Smooth muscle cell of the brain vasculature (primary cell): Measurements from ENCODE around the gene TNFAIP8L3.
"Not testable (repeated sequence)": the region's sequence is repeated elsewhere in the genome, so short reads cannot be mapped to it uniquely, and the experiment has no call there.

Experiments used
- DNase-seq: peaks from one replicate; pipeline ENCODE4 v3.0.0-alpha.2; 2012; ENCODE audit warnings: low read depth, low spot score

The TNFAIP8L3 gene

GRCh38 chr15:51060030-51060673 lies 34.6 kb downstream of the TNFAIP8L3 start:
- DNase-seq = no peak

GRCh38 chr15:51054535-51054934 lies 40.2 kb downstream of the TNFAIP8L3 start:
- no peak for DNase-seq

DNA sequence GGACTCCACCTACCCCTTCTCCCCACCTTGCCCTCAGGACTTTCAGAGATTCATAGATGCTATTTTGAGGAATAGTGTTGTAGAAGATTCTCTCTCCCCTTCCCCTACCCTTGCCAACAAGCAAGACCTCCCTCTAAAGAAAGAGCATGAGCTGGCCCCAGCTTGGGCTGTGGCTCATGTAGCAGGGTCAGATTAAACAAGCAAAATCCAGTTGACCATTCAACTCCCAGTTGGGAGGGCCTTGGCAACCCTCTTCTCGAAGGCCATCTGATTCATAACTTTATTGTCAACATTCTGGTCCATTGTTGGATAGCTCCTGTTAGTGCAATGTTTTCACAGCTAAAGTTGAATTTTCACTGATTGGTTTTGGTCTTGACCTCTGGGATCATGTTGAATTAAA lies 41.1 kb downstream of the TNFAIP8L3 start:
- no peak for DNase-seq

DNA sequence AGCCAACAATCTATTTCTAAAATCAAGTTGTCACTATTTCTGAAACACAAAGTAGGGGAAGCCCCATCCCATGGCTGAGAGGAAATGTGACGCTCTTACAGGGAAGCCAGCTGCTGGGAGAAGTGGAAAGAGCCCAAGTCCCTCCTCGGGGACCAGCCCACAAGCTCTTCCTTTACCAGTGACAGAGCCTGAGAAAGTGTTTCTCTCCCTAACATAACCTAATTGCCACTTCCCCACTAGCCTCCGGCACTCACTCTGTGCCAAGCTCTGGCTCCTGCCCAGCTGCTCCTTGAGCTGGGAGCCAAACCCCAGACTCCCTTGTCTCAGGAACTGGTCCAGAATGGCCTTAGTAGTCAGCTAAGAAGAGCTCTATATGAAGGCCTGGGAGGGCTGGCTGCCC lies 42.9 kb downstream of the TNFAIP8L3 start:
- no peak for DNase-seq

DNA sequence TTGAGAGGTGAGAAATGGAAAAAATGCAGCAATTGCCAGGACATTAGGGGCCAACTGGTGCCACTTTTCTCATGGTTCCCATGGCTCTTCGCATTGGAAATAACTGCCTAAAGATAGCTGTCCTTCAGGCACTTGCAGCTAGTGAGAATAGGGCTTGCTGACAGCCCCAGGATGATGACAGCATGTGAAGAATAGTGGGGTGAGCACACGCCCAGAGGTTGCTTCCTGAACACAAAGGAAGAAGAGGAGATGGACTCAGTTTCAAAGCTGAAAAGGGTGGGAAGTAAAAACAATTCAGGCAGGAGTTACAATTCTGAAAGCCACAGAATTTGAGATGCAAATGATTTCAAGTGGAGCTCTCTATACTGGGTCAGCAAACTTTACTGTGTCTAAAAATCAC lies 45.6 kb downstream of the TNFAIP8L3 start:
- DNase-seq = no peak

DNA sequence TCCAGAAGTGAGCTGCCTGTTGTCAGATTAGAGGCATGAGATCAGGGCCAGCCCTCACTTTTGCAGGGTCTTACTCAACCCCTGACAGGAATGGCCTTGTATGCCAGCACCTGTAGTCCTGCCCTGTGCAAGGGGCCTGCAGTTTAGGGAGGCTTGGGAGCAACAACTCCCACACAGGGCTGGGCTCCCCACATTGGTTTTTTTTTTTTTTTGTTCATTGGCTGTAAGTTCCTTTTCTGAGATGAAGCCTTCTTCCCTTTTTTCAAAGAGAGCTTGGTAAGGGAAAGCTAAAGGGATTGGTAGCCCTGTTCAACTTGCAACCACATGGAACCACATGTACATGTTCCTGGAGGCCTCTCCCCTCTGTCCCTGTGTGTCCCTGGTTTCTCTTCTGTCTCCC lies 46.4 kb downstream of the TNFAIP8L3 start:
- DNase-seq = no peak

DNA sequence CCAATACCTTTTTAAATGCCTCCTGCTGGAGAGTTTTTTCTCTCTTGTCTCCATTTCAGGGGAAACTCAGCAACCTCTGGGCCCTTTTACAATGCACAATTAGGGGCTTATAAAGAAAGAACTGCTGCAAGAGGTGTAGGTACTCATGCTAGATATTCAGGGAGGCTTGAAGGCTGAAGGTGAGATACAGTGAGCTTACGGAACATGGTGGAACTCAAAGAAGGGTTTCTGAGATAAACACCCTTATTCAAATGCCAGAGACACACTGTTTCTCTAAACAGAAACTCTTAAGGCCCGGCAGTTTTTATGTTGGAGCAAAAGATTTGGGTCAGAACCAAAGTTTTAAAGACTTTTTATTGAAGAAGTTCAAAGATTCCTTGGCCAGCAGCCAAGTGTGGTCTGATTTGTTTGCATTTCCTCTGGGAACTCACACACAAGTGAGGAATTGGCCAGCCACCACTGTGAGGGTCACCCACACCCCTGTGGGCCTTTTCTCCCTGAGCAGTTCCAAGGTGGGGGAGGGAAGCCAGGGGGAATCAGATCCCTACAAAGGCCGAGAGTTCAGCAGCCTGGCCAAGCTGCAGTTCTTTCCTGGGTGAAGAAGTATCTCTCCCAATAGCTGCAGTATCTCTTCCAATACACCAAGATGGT lies 47.8 kb downstream of the TNFAIP8L3 start:
- DNase-seq = peak; percentile 54

DNA sequence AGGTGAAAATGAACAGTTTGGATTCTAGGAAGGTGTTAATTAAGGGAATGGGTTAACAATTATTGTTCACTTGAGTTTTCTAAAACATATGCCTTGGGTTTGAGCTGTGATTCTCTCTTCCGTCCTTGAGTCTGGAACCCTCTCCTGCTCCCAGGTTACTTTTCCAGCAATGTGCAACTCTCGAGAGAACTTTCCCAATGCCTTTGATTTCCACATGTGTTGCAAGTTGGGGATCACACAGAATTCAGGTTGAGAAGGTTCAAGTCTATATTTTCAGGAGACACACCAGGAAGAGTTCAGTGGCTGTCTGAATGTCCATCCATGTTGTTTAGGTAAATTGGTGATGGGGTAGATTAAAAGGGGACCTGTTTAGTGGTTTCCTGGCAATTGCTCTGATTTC lies 48.7 kb downstream of the TNFAIP8L3 start:
- DNase-seq = no peak

DNA sequence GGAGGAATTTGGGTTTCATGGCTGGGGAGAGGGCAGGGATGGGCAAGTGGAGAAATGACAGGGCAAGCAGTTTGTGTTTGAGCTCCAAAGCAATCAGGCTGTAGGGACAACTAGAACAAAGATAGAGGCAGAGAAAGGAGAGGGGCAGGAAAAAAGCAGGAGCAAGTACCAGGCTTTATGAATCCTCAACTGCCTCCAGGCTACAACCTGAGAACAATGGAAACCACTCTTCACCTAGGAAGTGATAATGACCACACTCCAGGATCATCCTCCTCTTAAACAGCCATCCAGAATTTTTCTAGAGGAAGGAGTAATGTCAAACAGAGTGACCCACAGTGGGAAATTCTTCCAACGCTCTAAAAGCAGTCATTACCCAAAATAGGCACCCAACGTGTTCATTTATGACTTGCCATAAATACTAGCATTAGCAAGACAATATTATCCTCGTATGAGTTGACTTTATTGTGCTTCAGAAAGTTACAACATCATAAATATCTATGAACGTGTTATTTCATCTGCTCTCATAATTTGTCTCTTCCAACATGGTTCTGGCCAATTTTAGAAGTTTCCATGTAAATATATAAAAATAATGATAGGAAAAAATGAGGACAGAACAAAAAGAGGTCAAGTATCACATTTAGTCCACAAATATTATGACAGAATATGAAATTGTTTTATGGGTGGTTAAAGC lies 50.5 kb downstream of the TNFAIP8L3 start:
- no peak for DNase-seq

DNA sequence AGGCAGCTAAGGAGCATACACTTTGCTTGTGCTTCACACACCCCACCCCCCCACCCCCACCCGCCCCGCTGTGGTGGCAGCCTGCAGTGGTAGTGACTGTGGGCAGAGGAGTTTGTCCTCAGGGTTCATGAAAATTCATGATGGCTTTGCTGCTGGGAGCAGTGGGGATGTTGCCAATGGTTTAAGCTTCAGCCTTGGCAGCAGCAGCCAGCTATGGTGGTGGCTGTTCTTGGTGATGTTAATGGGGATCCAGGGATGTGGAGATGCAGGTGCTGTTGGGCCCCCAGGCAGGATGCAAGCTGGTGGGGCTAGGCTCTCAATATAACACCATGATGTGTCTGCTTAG lies 55.8 kb downstream of the TNFAIP8L3 start:
- DNase-seq = no peak

GRCh38 chr15:51038162-51038973 lies 56.3 kb downstream of the TNFAIP8L3 start:
- DNase-seq = no peak

GRCh38 chr15:51037474-51037873 lies 57.2 kb downstream of the TNFAIP8L3 start:
- DNase-seq = not testable (repeated sequence)

DNA sequence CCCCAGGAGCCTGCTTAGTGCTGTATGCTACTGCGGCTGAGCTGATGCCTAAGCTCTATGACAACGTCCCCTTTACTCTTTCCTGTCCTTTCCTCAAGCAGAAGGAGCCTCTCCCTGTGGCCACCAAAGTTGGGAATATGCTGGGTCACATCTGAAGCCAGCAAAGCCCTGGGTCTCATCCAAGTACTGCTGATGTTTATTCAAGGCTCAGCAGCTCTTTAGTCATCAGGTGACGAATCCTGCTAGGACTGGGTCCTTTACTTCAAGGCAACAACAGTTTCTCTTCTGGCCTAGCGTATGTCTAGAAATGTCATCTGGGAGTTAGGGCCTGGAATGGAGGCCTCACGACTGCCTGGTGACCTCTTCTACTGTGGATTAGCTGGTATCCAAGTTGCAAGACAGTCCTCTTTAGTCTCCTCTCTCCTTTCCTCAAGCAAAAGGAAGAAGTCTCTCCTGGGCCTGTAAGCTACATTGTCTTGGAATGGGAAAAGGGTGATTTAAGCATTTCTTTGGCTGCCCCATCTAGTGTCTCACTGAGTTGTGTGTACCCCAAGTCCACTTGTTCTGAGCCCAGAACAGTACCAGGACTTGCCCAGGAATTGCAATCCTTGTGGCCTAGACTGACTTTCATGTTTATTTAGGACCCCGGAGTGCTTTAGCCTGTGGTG lies 63.9 kb downstream of the TNFAIP8L3 start:
- peak; percentile 31 for DNase-seq

- DNase-seq = no peak
Observed at GRCh38 chr15:51025454-51025846, 69.3 kb downstream of the TNFAIP8L3 start.

DNA sequence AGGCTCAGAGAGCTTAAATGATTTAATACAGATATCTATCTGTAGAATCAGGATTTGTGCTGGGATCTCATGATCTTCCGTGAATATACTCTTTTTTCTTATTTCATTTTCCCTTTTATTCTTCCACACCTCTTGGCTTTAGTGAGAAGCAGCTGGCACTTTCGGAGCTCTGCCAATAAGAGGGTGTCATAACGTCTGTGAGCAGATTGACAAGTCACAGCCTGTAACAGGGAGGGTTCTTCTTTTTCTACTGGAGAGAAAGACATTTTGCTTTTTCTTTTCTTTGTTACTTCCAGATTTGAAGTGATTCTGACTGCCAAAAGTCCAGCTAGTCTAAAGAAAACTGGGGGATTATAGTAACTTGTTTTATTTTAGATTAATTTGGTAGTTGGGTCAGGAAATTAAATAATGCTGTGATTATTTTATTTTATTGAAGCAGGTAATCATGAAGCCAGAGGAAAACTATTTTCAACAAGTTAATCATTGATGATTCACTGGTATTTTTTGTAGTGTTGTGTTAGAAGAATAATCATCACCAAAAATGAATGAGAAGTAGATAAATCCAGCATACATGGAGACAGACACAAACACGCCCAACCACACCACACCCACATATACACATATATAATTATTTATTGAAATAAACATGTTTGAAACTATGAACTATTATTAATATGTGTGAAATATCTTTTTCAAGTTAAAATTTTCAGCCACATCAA lies 69.8 kb downstream of the TNFAIP8L3 start:
- no peak for DNase-seq

- DNase-seq = no peak
Observed at GRCh38 chr15:51023499-51023898, 71.2 kb downstream of the TNFAIP8L3 start.

GRCh38 chr15:51022206-51022605 lies 72.5 kb downstream of the TNFAIP8L3 start:
- DNase-seq = no peak

DNA sequence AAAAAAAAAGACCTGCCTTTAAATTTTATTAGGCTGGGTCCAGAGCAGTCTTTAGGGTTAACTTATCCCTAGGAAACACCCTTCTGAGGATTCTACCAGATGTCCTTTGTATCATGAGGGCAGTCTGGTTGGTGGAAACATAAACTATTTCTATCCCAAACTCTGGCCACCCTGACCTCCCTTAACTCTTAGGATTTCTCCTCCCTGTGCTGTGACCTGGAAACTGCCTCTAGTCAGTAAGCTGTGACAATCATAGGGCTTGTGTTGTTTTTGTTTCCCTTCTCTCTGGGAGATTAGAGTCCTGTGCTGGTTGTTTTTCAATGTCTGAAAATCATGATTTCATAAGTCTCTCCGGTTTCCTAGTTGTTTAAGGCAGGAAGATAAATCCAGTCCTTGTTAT lies 78.1 kb downstream of the TNFAIP8L3 start:
- DNase-seq = no peak

GRCh38 chr15:51011212-51011611 lies 83.5 kb downstream of the TNFAIP8L3 start:
- DNase-seq = no peak

DNA sequence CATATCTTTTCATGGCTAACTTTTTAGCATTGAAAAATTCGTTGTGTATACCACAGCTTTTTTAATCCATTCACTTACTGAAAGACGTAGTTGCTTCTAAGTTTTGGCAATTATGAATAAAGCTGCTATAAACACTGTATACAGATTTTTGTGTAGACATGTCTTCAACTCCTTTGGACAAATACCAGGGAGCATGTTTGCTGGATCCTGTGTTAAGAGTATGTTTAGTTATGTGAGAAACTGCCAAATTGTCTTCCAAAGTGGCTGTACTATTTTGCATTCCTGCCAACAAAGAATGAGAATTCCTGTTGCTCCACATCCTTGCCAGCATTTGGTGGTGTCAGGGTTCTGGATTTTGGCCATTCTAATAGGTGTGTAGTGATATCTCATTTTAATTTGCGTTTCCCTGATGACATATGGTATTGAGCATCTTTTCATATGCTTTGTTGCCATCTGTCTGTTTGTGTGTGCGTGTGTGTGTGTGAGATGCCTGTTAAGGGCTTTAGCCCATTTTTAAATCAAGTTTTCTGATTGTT lies 87.5 kb downstream of the TNFAIP8L3 start:
- DNase-seq = no peak
